Measurements from ENCODE around the gene DACT1.

The DACT1 gene

DNA sequence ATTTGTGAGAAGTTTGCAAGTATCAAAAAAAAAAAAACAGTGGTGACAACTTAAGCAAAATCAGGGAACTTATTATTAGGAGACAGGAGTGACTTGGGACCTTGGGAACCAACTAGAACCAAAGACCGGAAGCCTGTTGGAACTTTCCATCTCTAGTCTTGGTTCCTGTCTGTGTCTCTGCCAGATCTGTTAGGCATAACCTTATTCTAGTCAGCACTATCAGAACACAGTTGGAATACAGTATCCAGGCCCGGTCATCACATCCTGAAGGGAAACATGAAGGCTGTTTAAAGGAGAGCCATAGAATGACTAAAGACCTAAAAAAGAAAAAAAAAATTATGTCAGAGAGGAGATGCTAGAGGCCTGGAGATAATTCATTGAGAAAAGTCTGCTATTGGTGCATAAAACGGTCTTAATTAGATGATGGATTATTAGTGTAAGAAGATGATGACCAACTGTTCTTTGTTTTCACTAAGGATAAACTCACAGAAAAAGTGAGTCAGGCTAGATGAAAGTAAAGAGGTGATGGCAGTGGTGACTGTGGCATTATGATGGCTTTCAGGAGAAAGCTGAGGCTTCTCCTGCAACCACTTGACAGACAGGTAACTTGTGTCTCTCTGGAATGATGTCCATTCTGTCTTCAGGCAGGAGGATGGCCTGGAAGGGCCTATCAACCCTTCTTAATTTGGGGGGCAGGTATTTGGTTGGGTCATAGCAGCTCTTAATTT is 28.2 kb downstream of the DACT1 start:
- Histone ChIP-seq H3K27ac (ENCODE audit: insufficient read depth, low read depth, low read length, poor library complexity, severe bottlenecking) (no peak overlapping the region), H3K4me1 (ENCODE audit: control insufficient read depth, insufficient read depth, low read length) (peaks cover 6% of the 10 kb centered on the region), H3K4me3 (ENCODE audit: insufficient read depth, low read depth, low read length) (no peak overlapping the region), H3K9me3 (ENCODE audit: control insufficient read depth, low read length) (no peaks in the 10 kb centered on the region), H3K36me3 (ENCODE audit: control insufficient read depth, insufficient read depth, low read length) (no peaks in the 10 kb centered on the region), H3K27me3 (ENCODE audit: control insufficient read depth, insufficient read depth, low read length, poor library complexity, severe bottlenecking) (no peaks in the 10 kb centered on the region)
- 93 to 95% methylated on average over 3 of the region's 3 CpGs for WGBS, 2 experiments

DNA sequence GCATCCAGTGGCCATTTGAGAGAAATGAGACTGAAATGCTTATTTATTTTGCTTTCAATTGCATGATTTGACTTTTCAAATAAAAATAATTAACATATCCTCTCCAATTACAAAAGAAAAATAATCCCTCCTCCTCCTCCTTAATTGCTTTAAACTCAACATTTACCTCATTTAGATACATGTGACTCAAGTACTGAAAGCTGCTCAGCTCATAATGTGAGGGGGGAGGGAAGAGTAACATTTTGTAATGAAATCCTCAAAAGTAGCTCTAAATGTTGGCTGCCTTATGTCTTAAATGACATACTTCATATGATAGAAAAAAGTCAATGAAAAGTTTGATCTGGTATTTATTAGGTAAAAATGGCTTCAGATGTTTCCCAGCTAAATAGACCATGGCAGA is 29.0 kb downstream of the DACT1 start:
- H3K36me3 ChIP-seq (ENCODE audit: control insufficient read depth, insufficient read depth, low read length) = no peaks in the 10 kb centered on the region
- H3K9me3 ChIP-seq (ENCODE audit: control insufficient read depth, low read length) = no peaks in the 10 kb centered on the region
- H3K27me3 ChIP-seq (ENCODE audit: control insufficient read depth, insufficient read depth, low read length, poor library complexity, severe bottlenecking) = no peaks in the 10 kb centered on the region
- H3K4me3 ChIP-seq (ENCODE audit: insufficient read depth, low read depth, low read length) = no peak overlapping the region
- peaks cover 6% of the 10 kb centered on the region for H3K4me1 ChIP-seq (ENCODE audit: control insufficient read depth, insufficient read depth, low read length)
- H3K27ac ChIP-seq (ENCODE audit: insufficient read depth, low read depth, low read length, poor library complexity, severe bottlenecking) = no peak overlapping the region

DNA sequence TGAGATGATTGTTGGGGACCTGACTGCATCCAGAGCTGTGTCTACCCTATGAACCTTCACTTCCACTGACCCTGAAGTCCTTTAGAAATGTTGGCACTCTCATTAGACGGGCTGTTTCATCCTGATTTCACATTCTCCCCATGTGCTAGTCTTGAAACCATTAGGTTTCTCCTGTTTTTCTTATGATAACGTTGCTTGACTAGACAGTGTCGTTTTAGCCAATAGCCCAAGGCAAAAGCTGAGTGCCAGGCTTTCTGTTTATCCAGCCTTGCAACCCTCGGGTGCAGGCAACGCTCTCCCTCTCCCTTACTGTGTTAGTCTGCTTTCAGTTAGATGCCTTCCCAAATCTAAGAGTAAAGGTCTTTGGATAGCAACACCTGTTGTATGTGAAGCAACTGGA is 30.1 kb downstream of the DACT1 start:
- Histone ChIP-seq H3K4me1 (ENCODE audit: control insufficient read depth, insufficient read depth, low read length) (peaks cover 6% of the 10 kb centered on the region), H3K36me3 (ENCODE audit: control insufficient read depth, insufficient read depth, low read length) (no peaks in the 10 kb centered on the region), H3K4me3 (ENCODE audit: insufficient read depth, low read depth, low read length) (no peak overlapping the region), H3K9me3 (ENCODE audit: control insufficient read depth, low read length) (no peaks in the 10 kb centered on the region), H3K27ac (ENCODE audit: insufficient read depth, low read depth, low read length, poor library complexity, severe bottlenecking) (no peak overlapping the region), H3K27me3 (ENCODE audit: control insufficient read depth, insufficient read depth, low read length, poor library complexity, severe bottlenecking) (no peaks in the 10 kb centered on the region)
- WGBS, 2 experiments = 93 to 94% methylated on average over 5 of the region's 5 CpGs

DNA sequence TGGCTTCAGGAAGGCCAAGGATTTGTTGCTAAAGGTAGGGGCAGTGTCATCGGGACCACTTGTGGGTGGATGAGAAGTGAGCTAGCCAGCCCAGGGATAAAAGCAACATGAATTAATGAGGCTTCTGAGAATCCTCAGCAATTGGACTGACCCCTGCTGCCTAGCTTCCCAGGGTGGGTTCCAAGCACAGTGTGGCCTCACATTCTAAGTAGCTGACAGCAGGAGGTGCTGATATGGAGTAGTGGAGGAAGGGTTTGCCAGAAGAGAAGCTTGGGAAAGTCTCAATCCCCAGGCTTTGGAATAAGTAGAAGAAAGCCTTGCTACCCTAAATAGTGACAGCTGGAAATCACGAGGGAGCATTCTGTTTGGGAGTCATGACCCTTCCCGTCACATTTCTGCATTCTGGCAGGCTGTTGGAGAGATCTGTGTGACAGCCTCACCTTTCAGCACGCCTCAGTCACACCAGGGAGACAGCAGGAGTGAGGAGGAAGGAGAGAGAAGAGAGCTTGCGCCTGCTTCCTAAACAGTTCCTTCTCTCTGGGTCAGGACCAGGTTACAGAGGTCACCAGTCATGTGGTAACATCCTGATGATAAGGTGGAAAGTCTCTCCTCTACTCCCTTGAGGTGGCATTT is 31.2 kb downstream of the DACT1 start:
- Histone ChIP-seq H3K4me1 (ENCODE audit: control insufficient read depth, insufficient read depth, low read length) (peaks cover 6% of the 10 kb centered on the region), H3K27ac (ENCODE audit: insufficient read depth, low read depth, low read length, poor library complexity, severe bottlenecking) (no peak overlapping the region), H3K9me3 (ENCODE audit: control insufficient read depth, low read length) (no peaks in the 10 kb centered on the region), H3K27me3 (ENCODE audit: control insufficient read depth, insufficient read depth, low read length, poor library complexity, severe bottlenecking) (no peaks in the 10 kb centered on the region), H3K36me3 (ENCODE audit: control insufficient read depth, insufficient read depth, low read length) (no peaks in the 10 kb centered on the region), H3K4me3 (ENCODE audit: insufficient read depth, low read depth, low read length) (no peak overlapping the region)
- WGBS, 2 experiments = 77 to 82% methylated on average over 5 of the region's 5 CpGs

DNA sequence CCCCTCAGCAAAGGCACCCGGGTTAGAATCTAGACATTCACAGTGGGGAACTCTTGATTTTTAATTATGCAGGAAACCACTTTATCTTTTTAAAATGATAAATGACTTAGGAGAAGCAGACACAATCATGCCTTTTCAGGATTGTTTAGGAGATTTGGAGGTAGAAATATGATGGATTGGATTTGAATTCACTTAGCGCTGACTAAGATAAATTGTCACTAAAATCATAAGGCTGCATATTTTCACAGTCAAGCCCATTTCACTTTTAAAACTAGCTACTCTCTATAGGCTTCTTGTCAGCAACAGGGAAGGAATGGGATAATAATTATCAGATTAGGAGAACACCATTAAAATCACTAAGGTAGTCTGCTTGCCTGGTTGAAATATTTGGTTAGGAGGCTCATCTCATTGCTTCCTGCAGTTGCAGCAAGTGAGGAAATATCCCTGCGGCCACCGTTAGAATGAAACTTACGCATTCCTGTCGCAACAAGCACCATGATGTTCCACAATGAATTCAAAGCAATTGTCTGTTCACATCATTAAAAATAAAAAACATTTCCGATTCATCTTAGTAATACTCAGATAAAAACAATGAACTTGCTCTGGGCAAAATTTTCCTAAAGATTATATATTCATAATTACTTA is 31.9 kb downstream of the DACT1 start:
- WGBS, 2 experiments = 95 to 96% methylated on average over 6 to 7 of the region's 7 CpGs
- Histone ChIP-seq H3K36me3 (ENCODE audit: control insufficient read depth, insufficient read depth, low read length) (no peaks in the 10 kb centered on the region), H3K4me3 (ENCODE audit: insufficient read depth, low read depth, low read length) (no peak overlapping the region), H3K27me3 (ENCODE audit: control insufficient read depth, insufficient read depth, low read length, poor library complexity, severe bottlenecking) (no peaks in the 10 kb centered on the region), H3K9me3 (ENCODE audit: control insufficient read depth, low read length) (no peaks in the 10 kb centered on the region), H3K27ac (ENCODE audit: insufficient read depth, low read depth, low read length, poor library complexity, severe bottlenecking) (no peak overlapping the region), H3K4me1 (ENCODE audit: control insufficient read depth, insufficient read depth, low read length) (peaks cover 6% of the 10 kb centered on the region)

DNA sequence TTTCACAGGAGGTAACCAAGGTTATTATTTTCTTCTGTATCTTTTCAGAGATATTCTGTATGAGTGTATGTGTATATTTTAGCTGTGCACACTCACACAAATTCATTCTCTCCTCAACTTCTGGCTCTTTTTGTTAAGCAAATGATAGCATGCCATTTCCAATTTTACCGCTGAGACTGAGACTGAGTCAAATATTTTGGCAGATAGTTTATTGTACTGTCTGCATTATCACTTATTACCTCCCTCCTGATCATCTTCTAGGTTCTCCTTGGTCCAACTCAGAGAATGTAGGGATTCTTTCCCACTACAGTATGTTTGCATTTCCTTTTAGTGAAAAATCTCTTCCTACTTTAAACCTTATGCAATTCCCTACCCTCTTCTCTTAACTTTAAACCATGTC is 33.3 kb downstream of the DACT1 start:
- Histone ChIP-seq H3K27me3 (ENCODE audit: control insufficient read depth, insufficient read depth, low read length, poor library complexity, severe bottlenecking) (no peaks in the 10 kb centered on the region), H3K36me3 (ENCODE audit: control insufficient read depth, insufficient read depth, low read length) (no peaks in the 10 kb centered on the region), H3K27ac (ENCODE audit: insufficient read depth, low read depth, low read length, poor library complexity, severe bottlenecking) (no peak overlapping the region), H3K4me1 (ENCODE audit: control insufficient read depth, insufficient read depth, low read length) (peaks cover 6% of the 10 kb centered on the region), H3K9me3 (ENCODE audit: control insufficient read depth, low read length) (no peaks in the 10 kb centered on the region), H3K4me3 (ENCODE audit: insufficient read depth, low read depth, low read length) (no peak overlapping the region)
- 67% methylated on average over 1 of the region's 1 CpG; no CpG with 5 or more reads in 1 of the 2 experiments for WGBS, 2 experiments

DNA sequence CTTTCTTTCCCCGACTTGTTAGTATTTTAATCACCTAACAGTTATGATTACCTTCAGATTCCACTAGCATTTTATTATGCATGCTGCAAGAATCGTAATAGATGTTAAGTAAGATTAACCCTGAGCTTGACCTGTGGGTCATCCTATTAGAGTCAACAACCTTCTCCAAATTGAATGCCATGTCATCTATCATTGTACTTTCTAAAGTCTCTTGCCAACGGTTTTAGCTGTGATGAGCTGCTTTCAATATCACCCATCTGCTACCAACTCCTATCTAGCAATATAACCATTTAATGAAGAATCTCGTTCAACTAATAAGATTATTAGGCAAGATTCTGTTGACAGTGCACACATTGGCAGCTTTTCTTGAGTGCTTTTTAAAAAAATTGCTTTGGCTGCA is 33.7 kb downstream of the DACT1 start:
- H3K4me3 ChIP-seq (ENCODE audit: insufficient read depth, low read depth, low read length) = no peak overlapping the region
- no peaks in the 10 kb centered on the region for H3K36me3 ChIP-seq (ENCODE audit: control insufficient read depth, insufficient read depth, low read length)
- no peaks in the 10 kb centered on the region for H3K27me3 ChIP-seq (ENCODE audit: control insufficient read depth, insufficient read depth, low read length, poor library complexity, severe bottlenecking)
- WGBS, 2 experiments = 86 to 92% methylated on average over 4 of the region's 4 CpGs
- H3K9me3 ChIP-seq (ENCODE audit: control insufficient read depth, low read length) = no peaks in the 10 kb centered on the region
- H3K4me1 ChIP-seq (ENCODE audit: control insufficient read depth, insufficient read depth, low read length) = peaks cover 6% of the 10 kb centered on the region
- no peak overlapping the region for H3K27ac ChIP-seq (ENCODE audit: insufficient read depth, low read depth, low read length, poor library complexity, severe bottlenecking)

DNA sequence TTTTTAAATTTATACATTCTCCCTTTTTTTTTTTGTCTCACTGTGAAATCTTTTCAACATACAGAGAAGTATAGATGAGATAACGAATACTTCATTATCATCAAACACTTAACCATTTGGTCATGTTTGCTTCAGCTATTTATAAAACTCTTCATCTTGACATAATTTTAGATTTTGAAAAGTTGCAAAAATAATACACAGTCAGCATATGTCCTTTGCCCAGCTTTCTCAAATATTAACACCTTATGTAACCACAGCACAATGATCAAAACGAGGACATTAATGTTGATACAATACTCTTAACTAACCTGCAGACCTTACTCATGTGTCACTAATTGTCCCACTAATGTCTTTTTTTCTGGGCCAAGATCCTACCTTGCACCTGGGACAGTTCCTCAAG is 36.0 kb downstream of the DACT1 start:
- no peaks in the 10 kb centered on the region for H3K27me3 ChIP-seq (ENCODE audit: control insufficient read depth, insufficient read depth, low read length, poor library complexity, severe bottlenecking)
- H3K36me3 ChIP-seq (ENCODE audit: control insufficient read depth, insufficient read depth, low read length) = no peaks in the 10 kb centered on the region
- no peak overlapping the region for H3K4me3 ChIP-seq (ENCODE audit: insufficient read depth, low read depth, low read length)
- no peak overlapping the region for H3K27ac ChIP-seq (ENCODE audit: insufficient read depth, low read depth, low read length, poor library complexity, severe bottlenecking)
- WGBS, 2 experiments = 87 to 89% methylated on average over 2 of the region's 2 CpGs
- no peaks in the 10 kb centered on the region for H3K9me3 ChIP-seq (ENCODE audit: control insufficient read depth, low read length)
- peaks cover 6% of the 10 kb centered on the region for H3K4me1 ChIP-seq (ENCODE audit: control insufficient read depth, insufficient read depth, low read length)

DNA sequence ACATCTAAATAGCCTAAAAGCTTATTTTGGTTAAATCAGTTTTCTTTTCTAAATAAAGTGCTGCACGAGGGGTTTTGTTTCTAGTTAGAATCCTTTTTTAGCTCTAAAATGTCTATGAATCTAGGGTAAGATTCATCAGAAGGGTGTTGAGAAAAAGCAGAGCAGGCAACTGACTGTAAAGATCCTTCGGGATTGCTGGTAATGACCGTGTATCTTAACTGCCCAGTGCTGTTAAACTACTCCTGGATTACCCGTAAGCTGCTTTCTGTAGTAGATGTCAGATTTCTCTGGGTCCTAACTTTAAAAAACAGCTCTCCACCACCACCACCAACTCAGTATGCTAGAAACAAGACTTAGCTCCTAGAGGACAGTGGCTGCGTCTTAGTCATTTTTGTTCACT is 39.2 kb downstream of the DACT1 start:
- no peak overlapping the region for H3K4me3 ChIP-seq (ENCODE audit: insufficient read depth, low read depth, low read length)
- whole genome bisulfite sequencing, 2 experiments = 89 to 93% methylated on average over 4 of the region's 5 CpGs
- no peaks in the 10 kb centered on the region for H3K4me1 ChIP-seq (ENCODE audit: control insufficient read depth, insufficient read depth, low read length)
- no peaks in the 10 kb centered on the region for H3K36me3 ChIP-seq (ENCODE audit: control insufficient read depth, insufficient read depth, low read length)
- no peak overlapping the region for H3K27ac ChIP-seq (ENCODE audit: insufficient read depth, low read depth, low read length, poor library complexity, severe bottlenecking)
- no peaks in the 10 kb centered on the region for H3K27me3 ChIP-seq (ENCODE audit: control insufficient read depth, insufficient read depth, low read length, poor library complexity, severe bottlenecking)
- no peaks in the 10 kb centered on the region for H3K9me3 ChIP-seq (ENCODE audit: control insufficient read depth, low read length)

DNA sequence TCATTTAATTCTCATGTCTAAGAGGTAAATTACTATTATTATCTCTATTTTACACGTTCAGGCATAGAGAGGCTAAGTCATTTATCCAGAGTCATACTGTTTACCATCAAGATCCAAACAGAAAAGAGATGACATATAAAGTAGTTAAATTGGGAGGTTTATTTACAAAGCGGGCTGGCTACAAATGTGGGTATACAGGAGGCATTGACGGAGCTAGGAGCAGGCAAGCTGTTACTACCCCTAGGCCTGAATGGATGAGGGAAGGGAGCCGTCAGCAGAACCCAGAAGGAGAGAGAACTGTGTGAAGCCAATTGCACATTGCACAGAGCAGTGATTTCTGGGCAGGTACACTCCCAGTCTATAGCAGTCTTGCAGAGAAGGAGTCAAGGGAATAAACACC is 39.8 kb downstream of the DACT1 start:
- H3K27ac ChIP-seq (ENCODE audit: insufficient read depth, low read depth, low read length, poor library complexity, severe bottlenecking) = no peak overlapping the region
- no peaks in the 10 kb centered on the region for H3K36me3 ChIP-seq (ENCODE audit: control insufficient read depth, insufficient read depth, low read length)
- H3K9me3 ChIP-seq (ENCODE audit: control insufficient read depth, low read length) = no peaks in the 10 kb centered on the region
- H3K4me1 ChIP-seq (ENCODE audit: control insufficient read depth, insufficient read depth, low read length) = no peaks in the 10 kb centered on the region
- 95 to 97% methylated on average over 4 of the region's 4 CpGs for WGBS, 2 experiments
- H3K4me3 ChIP-seq (ENCODE audit: insufficient read depth, low read depth, low read length) = no peak overlapping the region
- H3K27me3 ChIP-seq (ENCODE audit: control insufficient read depth, insufficient read depth, low read length, poor library complexity, severe bottlenecking) = no peaks in the 10 kb centered on the region

All from ectodermal cell (in vitro differentiated cells).